Stimulated activated CD4-positive, alpha-beta T cell treated with anti-CD3 and anti-CD28 coated beads, Interleukin-1b, Interleukin-23, amount 100 ng/mL, for 4 hours (primary cell): ENCODE results near the gene YKT6.
A peak's percentile ranks its signal among the peaks of the same experiment; 100 is the strongest.

Experiments
- DNase-seq, 2 donors: peaks; one replicate each; pipeline ENCODE4 v3.0.0-alpha.2; 2020; ENCODE audit warnings: low read depth in 2 of 2

YKT6 gene

DNA sequence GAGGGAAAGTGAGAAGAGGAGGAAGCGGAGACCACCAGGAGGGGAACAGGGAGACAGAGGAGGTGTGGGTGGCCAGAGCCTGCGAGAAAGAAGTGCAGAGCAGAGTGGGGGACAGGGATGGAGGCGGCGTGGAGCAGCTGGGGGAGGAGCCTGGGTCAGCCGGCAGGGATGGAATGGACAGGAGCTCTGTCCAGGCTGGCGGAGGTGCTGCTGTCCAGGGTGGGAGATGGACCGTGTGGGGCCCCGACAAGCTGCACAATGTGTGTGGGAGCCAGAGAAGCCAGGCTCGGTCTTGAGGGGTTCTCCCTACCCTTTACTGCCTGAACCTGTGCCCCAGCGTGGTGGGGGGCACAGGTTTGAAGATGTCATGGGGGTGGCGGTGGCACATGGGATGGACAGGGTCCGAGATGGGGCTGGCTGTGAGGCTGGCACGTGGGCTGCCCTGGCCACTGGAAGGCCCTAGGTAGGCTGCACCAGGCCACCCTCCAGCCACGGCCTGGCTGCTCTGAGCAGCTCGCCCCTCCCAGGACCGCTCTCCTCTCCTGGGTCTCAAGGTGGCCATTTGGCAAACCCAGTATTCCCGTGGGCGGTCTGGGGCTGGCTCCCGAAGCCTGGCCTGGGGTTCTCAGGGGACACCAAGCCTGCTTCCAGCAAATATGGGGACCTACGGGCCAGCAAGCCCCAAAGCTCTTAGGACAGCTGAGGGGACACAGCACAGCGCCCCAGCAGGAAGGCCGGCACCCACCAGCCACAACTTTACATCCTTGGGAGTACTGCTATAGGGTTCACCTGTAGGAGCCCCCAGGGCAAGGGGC is 32.3 kb downstream of the YKT6 start:
- no peak for DNase-seq

DNA sequence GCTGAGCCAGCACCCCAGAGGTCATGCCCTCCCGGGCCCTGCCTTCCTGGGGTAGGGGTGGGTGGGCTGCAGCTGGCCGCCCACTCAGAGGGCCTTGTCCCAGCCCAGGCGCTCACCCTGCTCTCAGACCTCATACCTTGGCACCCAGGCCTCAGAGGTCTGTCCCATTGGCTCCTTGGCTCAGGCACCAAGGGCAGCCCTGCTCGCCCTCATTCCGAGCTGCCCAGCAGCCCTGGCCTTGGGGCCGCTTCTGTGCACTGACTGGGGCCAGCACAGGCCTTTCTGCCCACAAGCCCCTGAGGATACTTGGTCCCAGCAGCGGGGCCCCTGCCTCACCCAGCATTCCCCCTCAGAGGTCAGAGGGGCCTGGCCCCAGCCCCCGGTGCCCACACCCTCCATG is 34.3 kb downstream of the YKT6 start:
- no peak for DNase-seq

DNA sequence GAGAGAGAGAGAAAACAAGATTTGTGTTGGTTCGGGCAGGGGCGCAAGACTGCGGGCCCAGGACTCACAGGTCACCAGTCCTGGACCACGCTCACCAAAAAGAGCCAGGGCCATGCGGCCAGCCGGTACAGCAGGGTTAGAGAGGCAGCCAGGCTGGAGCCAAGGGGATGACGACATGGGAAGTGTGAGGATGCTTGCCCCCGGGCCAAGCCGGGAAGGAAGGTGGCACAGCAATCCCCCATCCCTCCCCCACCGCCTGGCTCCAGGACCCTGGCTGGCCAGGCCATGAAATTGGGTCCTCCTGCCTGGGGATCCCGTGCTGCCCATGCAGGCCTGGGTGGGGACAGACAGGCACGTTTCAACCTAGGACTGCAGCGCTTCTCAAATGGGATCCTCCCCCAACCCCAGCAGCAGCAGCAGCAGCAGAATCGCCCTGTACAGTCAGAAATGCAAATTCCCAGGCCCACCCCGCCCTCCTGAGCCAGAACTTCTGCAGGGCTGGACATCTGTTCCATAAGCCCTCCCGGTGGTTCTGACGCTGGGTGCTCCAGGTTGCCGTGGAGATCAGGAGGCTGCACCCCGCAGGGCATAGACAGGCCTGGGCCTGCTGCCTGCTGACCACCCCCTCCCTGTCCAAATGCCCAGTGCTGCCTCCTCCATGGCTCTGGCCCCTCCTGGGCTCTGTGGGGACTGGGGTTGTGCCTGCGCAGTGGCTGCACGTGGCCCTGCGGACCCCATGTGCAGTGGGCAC is 35.0 kb downstream of the YKT6 start:
- no peak for DNase-seq

DNA sequence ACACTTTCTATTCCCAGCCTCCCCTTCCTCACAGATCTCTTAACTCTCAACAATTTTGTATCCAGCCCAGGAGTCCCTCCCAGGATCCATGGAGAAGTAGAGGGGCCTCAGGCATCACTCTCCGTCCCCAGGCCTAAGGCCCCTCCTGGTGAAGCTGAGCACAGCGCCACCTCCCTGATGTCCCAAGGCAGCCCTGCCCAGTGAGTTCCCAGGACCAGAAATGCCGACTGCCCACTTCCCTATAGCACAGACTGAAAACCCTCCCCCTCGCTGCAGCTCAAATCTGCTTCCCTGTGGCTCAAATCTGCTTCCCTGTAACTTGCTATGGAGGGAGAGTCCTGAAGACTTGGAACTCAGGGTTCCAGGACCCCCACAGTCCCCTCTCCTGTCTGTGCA is 35.6 kb downstream of the YKT6 start:
- DNase-seq, result no peak

DNA sequence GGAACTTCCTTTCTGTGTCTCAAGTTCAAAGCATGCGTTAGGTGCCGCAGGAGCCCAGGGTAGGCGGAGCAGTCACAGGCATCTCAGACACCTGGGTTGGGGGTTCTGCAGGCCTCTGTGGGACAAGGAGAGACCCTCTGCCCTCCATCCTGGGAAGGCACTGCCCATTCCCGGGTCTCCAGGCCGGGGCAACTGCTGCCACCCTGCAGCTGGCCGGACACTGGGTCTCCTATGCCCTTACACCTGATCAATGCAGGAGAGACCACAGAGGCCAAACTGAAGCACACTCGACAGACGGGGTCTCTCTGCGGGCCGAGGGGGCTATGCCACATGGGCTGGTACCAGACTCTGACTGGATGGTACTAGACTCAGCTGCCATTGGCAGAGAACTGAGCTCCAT is 36.9 kb downstream of the YKT6 start:
- no peak for DNase-seq

DNA sequence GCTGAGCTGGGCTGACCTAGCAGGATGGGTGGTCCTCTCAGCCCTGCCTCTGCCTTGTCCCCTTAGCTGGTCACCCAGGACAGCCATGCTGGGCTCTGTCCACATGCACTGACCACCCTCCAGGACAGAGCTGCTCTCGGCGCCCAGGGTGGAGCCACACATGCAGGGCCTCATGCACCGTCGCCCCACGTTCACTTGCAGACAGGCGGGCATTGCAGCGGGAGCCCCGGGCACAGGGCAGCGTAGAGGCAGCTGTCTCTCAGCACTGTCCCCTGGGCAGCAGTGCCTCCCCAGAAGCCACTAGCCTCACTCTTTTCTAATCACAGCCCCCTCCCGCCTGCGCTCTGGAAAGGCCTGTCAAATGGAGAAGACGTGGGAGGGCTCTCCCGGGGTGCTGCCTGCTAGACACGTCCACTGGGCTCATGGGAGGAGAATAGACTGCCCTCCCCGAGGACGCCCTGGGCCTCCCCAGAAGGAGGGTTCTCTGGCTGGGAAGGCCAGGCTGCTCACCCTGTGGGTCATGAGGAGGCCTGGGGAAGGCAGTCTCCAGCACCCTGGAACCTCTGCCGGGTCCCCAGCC is 37.4 kb downstream of the YKT6 start:
- no peak for DNase-seq

DNA sequence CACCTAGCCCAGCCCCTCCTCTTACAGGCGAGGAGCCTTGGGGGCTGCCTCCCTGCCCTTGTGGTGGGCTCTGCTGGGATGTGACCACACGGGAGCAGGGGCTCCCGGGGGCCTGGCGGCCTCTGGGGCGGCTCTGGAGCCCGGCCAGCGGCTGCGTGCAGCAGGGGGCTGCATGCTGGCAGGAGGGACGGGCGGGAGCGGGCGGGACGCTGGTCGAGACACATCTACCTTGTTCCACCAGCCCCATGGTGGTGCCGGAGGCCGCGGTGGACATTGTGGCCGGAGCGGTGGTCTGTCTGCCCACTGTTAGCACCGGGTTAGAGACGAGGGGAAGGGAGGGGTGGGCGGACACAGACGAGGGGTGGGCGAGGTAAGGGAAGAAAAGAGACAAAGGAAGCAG is 38.6 kb downstream of the YKT6 start:
- no peak for DNase-seq

DNA sequence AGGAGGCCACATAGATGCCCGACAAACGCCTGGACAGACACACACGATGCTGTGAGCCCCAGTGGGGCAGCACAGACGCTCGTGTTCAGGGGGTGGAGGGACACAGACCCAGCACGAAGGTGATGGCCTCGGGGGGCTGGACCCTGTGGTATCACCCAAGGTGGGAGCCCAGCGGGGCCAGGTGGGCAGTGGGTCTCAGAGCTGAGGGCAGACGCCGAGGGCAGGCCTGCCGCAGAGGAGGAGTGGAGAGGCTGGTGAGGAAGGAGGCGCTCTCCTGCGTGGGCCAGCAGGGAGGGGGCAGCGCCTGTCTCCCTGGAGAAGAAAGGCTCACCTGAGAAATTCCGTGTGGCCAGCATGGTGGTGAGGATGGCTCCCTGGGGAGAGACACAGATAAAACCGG is 39.6 kb downstream of the YKT6 start:
- no peak for DNase-seq

DNA sequence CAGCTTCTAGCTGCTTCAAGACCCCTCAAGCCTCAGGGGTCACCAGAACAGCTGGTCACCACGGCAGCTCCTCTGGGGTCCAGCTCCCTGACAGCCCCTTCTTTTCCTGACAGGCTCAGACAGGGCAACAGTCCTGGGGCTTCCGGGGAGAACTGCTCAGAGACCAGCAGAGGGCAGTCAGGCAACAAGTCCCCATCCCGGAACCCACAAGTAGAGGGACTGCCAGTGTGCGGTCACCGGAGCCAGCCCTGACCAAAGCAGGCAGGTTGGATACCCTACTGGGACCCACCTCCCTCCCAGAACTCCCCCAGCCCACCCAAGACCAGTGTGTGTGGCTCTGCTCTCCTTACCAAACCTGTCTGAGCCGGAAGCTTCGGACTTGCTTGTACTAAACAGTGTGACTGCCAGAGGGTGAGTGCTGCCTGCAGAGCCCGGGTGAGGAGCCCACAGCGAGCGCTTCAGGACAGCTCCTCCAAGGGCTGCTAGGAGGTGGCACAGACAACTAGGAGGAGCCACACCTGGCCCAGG is 40.3 kb downstream of the YKT6 start:
- DNase-seq, result peak; percentile 43 to 48

DNA sequence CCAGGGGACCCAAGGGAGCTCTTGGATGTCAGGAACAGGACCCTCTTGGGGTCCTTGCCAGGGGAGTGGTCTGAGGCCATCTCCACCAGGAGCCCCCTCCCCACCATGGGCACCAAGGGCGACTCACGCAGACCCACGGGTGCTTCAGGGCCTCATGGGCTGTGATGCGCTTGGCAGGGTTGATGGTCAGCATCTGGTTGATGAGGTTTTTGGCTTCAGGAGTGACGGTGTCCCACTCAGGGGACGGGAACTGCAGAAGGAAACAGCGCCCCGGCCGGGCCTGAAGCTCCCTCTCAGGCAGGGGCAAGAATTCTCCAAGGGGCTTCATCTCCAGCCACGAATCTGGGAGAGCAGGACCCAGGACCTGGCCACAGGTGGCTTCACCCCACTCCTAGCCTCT is 41.3 kb downstream of the YKT6 start:
- no peak for DNase-seq

DNA sequence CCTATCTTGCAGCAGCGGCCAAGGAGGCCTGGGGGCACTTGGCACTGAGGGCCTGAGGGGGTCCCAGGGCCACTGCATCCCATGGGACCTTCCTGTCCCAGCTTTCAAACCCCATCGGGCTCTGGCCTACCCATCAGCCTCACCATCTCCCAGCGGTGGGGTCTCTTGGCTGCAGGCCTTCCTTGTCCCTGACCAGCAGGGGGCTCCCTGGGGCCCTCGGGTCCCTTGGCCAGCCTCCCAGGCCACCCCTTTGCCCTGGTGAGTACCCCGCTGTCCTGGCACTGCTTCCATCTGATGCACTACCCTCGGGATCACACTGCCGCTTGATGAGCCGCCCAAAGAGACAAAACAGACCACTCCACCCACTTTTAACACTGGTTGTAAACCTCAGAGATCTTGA is 43.5 kb downstream of the YKT6 start:
- DNase-seq, result peak in 1 of 2 donors; percentile 43

DNA sequence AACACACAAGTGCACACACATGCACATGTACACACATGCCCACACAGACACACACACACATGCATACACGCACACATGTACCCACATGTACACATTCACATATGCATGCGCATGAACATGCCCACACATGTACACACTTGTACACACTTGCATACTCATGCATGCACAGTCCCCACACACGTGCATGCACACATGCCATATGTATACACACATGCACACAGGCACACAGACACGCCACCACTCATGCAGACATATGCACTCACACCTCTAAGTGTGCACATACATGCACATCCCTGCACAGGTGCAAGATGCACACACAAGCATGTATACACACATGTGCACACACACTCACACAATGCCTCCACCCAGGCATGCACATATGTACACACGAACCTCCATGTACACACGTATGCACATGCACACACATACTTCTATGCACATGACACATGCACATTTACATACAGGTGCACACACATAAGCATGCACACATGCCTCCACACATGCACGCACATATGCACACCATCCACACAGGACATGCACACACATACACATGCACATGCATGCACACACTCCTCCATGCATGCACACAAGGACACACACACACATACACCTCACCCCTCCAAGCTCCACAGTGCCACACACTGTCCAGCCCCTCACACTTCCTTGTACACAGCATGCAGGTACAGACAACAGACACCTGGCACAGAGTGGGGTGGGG is 45.8 kb downstream of the YKT6 start:
- no peak for DNase-seq

DNA sequence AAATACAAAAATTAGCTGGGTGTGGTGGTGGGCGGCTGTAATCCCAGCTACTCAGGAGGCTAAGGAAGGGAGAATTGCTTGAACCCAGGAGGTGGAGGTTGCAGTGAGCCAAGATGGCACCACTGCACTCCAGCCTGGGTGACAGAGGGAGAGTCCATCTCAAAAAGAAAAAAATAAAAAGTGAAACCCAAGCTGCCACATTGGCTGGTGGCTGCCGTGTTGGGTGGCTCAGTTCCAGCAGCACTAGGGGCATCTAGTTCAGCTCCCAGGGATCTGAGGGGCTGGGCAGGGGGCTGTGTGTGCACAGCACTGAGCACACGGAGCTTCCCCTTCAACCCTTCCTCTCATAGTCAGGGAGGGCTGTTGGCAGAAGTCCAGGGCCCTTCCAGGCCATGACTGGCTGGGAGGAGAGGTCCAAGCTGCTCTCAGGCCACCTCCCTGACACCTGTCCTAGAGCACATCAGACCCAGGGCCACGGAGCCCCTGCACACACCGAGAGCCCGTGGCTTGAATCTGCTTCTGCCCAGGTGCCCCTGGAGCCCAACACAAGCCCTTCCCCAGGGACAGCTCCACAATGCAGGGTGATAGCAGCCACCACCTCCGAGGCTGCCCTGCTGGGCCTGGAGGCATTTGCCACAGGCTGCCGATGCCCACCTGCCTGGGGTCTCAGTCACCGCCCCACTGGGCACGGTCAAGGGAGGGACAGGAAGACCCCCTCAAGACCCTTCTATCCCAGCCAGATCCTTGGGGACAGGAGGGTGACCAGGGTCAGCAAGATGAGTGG is 47.3 kb downstream of the YKT6 start:
- DNase-seq, result no peak

DNA sequence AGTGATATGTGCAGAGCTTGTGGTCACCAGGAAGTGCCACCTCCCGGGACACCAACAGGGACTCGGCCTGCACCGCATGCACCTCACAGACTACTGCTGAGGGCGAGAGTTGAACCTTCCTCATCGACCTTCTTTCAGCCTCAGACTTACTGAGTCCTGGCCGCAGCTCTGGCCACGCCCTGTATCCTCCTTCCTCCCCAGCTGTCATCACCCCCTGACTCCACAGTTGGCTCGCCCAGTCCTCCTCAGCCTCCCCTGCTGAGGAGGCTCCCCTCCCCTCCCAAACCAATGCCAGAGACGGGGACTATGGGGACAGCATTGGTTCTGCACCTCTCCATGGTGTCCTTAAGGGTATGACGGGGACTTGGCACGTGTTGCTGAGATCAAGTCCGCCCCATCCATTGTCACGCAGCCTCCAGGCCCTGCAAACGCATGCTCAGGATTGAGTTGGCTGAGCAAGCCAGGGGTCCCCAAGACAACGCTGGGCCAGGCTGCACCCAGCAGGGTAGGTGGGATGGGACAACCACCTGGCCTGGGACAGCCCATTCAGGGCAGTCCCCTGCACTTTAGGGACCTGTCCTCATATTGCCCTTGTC is 49.0 kb downstream of the YKT6 start:
- DNase-seq, result no peak

DNA sequence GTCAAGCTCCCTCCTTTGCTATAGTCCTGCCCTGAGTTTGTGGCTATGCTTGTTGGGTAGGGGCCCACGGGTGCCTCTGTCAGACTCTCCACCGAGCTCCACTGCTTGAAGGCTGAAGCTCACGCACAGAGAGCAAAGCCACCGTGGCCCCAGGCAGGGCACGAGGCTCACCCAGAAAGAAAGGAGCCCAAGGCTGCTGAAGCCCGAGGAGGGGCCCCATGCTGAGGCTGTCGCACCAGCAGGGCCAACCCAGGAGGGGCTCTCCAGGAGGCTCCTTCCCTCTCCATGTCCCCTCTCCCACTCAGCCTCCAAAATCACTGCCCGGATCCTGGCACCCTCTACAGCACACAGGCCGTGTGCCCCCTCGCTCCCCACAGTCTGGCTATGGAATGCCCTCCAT is 50.5 kb downstream of the YKT6 start:
- no peak for DNase-seq

DNA sequence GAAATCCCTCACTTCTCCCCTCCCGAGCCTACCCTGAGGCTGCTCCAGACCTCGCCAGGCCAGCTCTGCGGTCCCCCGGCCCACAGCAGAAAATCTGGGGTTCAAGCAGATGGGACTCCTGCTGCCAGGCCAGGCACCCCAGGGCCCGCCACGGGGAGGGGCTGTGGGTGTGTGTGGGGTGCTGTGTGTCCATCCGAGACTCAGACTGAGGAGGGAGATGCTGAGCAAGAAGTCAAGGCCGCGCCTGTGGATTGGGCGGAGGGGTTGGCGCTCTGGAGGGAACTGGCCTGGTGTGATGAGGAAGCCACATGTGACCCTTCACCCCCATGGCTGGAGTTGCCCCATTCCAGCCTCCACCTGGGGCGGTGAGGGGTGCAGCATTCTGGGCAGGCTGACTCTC is 51.1 kb downstream of the YKT6 start:
- no peak for DNase-seq

DNA sequence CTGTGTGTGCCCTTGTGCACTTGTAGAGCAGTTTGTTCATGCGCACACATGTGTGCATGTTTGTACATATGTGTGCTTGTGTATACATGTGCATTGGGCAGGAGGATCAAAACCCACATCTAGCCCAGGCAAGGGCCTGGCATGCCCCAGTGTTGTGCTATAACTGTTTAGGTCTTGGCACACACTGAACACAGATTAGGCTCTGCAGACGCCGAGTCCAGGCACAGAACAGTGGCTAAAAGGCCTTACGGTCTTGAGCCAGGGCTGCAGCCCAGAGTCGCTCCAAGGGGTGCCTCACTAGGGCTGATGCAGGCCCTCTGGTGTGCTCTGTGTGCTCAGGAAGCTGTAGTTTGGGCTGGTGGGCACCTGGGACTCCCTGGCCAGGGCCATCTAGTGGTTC is 55.7 kb downstream of the YKT6 start:
- DNase-seq, result no peak

DNA sequence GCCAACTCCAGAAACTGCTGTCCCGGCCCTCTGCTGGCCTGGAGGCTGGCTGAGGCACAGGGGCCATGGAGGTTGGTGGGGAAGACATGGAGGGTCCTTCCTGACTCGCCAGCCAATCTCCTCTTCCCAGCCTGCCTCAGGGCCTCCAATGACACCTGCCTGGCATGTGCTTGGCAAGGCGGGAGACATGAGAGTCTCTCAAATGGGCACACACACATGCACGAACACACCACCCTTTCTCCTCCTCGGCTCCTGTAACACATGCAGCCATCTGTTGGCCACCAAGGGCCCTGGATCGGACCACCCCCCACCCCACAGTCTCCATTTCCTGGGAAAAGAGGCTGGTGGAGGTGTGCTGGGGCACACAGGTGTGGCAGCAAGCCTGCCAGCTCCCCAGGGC is 56.4 kb downstream of the YKT6 start:
- DNase-seq, result no peak

DNA sequence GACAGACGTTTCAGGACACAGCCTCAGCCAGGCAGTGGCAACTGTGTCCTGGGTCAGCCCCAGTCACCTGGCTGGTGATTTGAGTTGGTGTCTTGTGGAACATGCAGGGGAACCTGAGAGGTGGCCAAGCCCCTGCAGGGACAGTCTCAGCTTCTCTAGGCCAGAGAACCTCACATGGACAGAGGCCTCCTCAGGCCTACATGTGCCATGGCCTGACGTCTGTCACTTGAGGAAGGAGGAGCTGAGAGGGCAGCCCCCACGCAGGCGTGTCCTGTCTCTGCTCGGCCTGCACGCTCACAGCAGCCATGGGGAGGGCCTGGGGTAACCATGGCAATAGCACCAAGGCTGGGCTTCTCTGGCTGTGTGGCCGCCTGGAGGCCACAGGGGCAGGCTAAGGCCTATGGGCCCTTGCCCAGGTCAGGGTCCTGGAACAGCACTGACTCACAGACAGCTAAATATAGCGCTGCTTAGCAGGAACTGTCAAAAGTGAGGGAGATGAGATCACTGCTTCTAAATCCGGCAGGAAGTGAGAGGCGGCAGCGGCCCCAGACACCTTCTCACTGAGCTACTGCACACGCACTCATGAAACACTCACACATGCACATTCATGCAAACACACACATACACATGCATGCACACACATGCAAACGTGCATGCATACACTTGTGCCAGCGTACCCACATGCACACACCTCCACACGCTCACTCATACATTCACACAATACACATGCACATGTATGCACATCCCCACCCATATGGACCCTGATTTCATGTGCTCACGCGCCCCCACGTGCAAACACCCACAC is 57.0 kb downstream of the YKT6 start:
- DNase-seq, result peak; percentile 57 to 64

DNA sequence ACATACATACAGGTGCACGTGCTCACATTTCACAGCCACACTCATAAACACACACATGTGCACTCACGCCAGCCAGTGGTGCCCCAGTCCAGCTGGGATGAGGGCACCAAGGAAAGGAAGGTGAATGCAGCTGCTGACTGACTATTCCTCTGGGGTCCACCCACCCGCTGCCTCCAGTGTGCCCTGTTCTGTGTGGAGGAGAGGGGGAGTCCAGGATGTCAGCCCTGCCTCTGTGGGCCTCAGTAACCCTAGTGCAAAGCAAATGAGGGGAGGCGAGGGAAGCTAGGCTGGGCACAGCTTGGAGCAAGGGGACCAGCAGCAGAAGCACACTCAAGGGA is 57.6 kb downstream of the YKT6 start:
- no peak for DNase-seq
